DOHH2 (cell line): ENCODE data around the gene ROS1.
"Not testable (repeated sequence)": the region's sequence is repeated elsewhere in the genome, so short reads cannot be mapped to it uniquely, and the experiment has no call there.

Experiments used
- H3F3A ChIP-seq: fragments of 200-600 bp; sonication (generic), shearing (Covaris generic); 2 replicates; pipeline ENCODE4 v1.6.0; 2016; ENCODE audit warnings: antibody characterized with exemption, mild to moderate bottlenecking; ENCODE audit not compliant: control insufficient read depth, insufficient read depth
- H3K27ac ChIP-seq: fragments of 200-600 bp; sonication (generic); 2 replicates; pipeline ENCODE4 v1.5.1; 2014; ENCODE audit warnings: low read depth, mild to moderate bottlenecking, low read length, moderate library complexity
- H3K27me3 ChIP-seq: fragments of 200-600 bp; sonication (generic); 2 replicates; pipeline ENCODE4 v1.6.1; 2014; ENCODE audit warnings: mild to moderate bottlenecking, low read length, mixed read lengths; ENCODE audit not compliant: control insufficient read depth
- H3K36me3 ChIP-seq: fragments of 200-600 bp; sonication (generic); 2 replicates; pipeline ENCODE4 v1.6.1; 2014; ENCODE audit warnings: mild to moderate bottlenecking, low read length, moderate library complexity, mixed read lengths; ENCODE audit not compliant: control insufficient read depth
- H3K4me1 ChIP-seq: fragments of 200-600 bp; sonication (generic); 2 replicates; pipeline ENCODE4 v1.6.1; 2014; ENCODE audit warnings: mild to moderate bottlenecking, low read length, mixed read lengths; ENCODE audit not compliant: control insufficient read depth
- H3K4me2 ChIP-seq: fragments of 200-600 bp; sonication (generic); 2 replicates; pipeline ENCODE4 v1.6.0; 2014; ENCODE audit warnings: mild to moderate bottlenecking, low read length, moderate library complexity
- H3K4me3 ChIP-seq: fragments of 200-600 bp; sonication (generic); 2 replicates; pipeline ENCODE4 v1.5.1; 2014; ENCODE audit warnings: mild to moderate bottlenecking, low read length, mixed read lengths
- H3K79me2 ChIP-seq: fragments of 200-600 bp; sonication (generic); 2 replicates; pipeline ENCODE4 v1.6.1; 2014; ENCODE audit warnings: mild to moderate bottlenecking, low read length, mixed read lengths; ENCODE audit not compliant: control insufficient read depth
- H3K9me2 ChIP-seq: fragments of 200-600 bp; sonication (generic); replicated peaks from 2 replicates; pipeline ENCODE4 v1.6.1; 2014; ENCODE audit warnings: mild to moderate bottlenecking, low read length, mixed read lengths; ENCODE audit not compliant: control insufficient read depth
- H3K9me3 ChIP-seq: fragments of 200-600 bp; sonication (generic); 2 replicates; pipeline ENCODE4 v1.6.1; 2014; ENCODE audit warnings: antibody characterized with exemption, low read length, mixed read lengths; ENCODE audit not compliant: control insufficient read depth, insufficient read depth
- H4K20me1 ChIP-seq: fragments of 200-600 bp; sonication (generic); 2 replicates; pipeline ENCODE4 v1.6.0; 2014; ENCODE audit warnings: low read depth, mild to moderate bottlenecking, antibody characterized with exemption, low read length, moderate library complexity; ENCODE audit not compliant: control insufficient read depth, insufficient read depth
- EZH2phosphoT487 ChIP-seq: fragments of 200-600 bp; sonication (generic); IDR thresholded peaks from 2 replicates; pipeline ENCODE4 v1.6.1; 2017; ENCODE audit warnings: borderline replicate concordance, mild to moderate bottlenecking, antibody characterized with exemption, low read length, moderate library complexity, mixed read lengths
- TF ChIP-seq, protein P1 (sequence below): fragments of 200-600 bp; sonication (generic); IDR thresholded peaks from one replicate; pipeline ENCODE4 v1.5.1; 2014; ENCODE audit warnings: antibody characterized with exemption, mild to moderate bottlenecking, low read depth, low read length; ENCODE audit not compliant: poor library complexity, severe bottlenecking

The ROS1 gene

GRCh38 chr6:117263353-117263927 lies 162.3 kb downstream of the ROS1 start:
- peaks cover 16% of the 10 kb centered on the region for H3K27me3 ChIP-seq
- no peak overlapping the region for H3K27ac ChIP-seq
- H3K4me1 ChIP-seq: no peaks in the 10 kb centered on the region
- H3K79me2 ChIP-seq: no peaks in the 10 kb centered on the region
- no peak for TF ChIP-seq EZH2phosphoT487
- TF ChIP-seq, protein P1, sequence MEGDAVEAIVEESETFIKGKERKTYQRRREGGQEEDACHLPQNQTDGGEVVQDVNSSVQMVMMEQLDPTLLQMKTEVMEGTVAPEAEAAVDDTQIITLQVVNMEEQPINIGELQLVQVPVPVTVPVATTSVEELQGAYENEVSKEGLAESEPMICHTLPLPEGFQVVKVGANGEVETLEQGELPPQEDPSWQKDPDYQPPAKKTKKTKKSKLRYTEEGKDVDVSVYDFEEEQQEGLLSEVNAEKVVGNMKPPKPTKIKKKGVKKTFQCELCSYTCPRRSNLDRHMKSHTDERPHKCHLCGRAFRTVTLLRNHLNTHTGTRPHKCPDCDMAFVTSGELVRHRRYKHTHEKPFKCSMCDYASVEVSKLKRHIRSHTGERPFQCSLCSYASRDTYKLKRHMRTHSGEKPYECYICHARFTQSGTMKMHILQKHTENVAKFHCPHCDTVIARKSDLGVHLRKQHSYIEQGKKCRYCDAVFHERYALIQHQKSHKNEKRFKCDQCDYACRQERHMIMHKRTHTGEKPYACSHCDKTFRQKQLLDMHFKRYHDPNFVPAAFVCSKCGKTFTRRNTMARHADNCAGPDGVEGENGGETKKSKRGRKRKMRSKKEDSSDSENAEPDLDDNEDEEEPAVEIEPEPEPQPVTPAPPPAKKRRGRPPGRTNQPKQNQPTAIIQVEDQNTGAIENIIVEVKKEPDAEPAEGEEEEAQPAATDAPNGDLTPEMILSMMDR: no peak
- H3K9me2 ChIP-seq: no peaks in the 10 kb centered on the region
- H3F3A ChIP-seq: no peaks in the 10 kb centered on the region
- H3K4me3 ChIP-seq: no peak overlapping the region
- H3K4me2 ChIP-seq: no peak overlapping the region
- H4K20me1 ChIP-seq: no peaks in the 10 kb centered on the region
- no peaks in the 10 kb centered on the region for H3K9me3 ChIP-seq
- no peaks in the 10 kb centered on the region for H3K36me3 ChIP-seq

DNA sequence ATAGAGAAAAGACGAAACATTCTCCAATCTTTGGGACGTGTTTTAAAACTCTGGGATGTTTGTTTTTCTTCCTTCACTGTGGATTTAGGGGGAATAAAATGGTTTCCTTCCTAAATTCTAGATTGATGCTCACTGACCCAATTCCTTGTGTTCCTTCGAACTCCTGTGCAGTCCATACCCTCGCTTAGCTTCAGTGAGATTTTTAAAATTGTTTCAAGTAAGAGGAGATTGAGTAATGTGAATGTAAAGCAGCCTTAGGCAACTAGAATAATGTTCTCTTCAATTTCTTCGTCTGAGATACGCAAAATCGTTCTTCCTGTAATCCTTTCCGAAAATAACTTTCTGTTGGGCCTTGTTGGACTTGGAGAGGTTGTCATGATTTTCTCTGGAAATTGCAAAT lies 162.9 kb downstream of the ROS1 start:
- peaks cover 15% of the 10 kb centered on the region for H3K27me3 ChIP-seq
- no peak for TF ChIP-seq EZH2phosphoT487
- TF ChIP-seq, protein P1: no peak
- no peak overlapping the region for H3K4me3 ChIP-seq

DNA sequence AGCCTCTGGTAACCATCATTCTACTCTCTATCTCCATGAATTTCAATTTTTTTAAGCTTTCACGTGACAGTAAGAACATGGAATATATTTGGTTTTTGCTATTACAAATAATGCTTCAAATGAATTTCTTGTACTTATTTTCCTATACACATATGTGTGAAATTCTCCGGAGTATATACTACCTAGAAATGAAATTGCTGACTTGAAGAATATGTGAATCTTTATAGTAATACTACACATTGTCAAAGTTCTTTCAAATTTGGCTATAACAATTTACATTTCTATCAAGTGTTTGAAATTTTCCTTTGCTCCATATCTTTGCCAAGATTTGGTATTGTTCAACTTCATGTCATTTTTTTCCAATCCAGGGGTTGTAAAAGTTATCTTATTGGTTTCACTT lies 172.0 kb downstream of the ROS1 start:
- H3F3A ChIP-seq: no peaks in the 10 kb centered on the region
- no peak overlapping the region for H3K4me3 ChIP-seq
- H3K4me2 ChIP-seq: no peak overlapping the region
- no peaks in the 10 kb centered on the region for H3K9me3 ChIP-seq
- H3K4me1 ChIP-seq: no peaks in the 10 kb centered on the region
- no peak for TF ChIP-seq EZH2phosphoT487
- TF ChIP-seq, protein P1: no peak
- H3K9me2 ChIP-seq: no peaks in the 10 kb centered on the region
- no peaks in the 10 kb centered on the region for H3K79me2 ChIP-seq
- no peaks in the 10 kb centered on the region for H4K20me1 ChIP-seq
- H3K36me3 ChIP-seq: no peaks in the 10 kb centered on the region
- H3K27ac ChIP-seq: no peak overlapping the region
- no peaks in the 10 kb centered on the region for H3K27me3 ChIP-seq

More for the DNA sequence above, 162.9 kb downstream of the ROS1 start:
- Histone ChIP-seq H4K20me1 (no peaks in the 10 kb centered on the region), H3K9me3 (no peaks in the 10 kb centered on the region), H3K27ac (no peak overlapping the region), H3K4me2 (no peak overlapping the region), H3F3A (no peaks in the 10 kb centered on the region), H3K79me2 (no peaks in the 10 kb centered on the region), H3K36me3 (no peaks in the 10 kb centered on the region), H3K9me2 (no peaks in the 10 kb centered on the region), H3K4me1 (no peaks in the 10 kb centered on the region)

- not testable (repeated sequence) for H3K27ac ChIP-seq, H3K9me3 ChIP-seq, H3K36me3 ChIP-seq, H3K4me2 ChIP-seq, H3K4me1 ChIP-seq, H3K4me3 ChIP-seq, H3K9me2 ChIP-seq, H3F3A ChIP-seq, H3K79me2 ChIP-seq, H4K20me1 ChIP-seq, H3K27me3 ChIP-seq
Observed at GRCh38 chr6:117244979-117245378, 180.8 kb downstream of the ROS1 start.

- not testable (repeated sequence) for H3K4me2 ChIP-seq, H3K27me3 ChIP-seq, H3K4me1 ChIP-seq, H3K27ac ChIP-seq, H3K4me3 ChIP-seq, H3K9me3 ChIP-seq, H3K9me2 ChIP-seq, H3K36me3 ChIP-seq, H4K20me1 ChIP-seq, H3K79me2 ChIP-seq, H3F3A ChIP-seq
Observed at GRCh38 chr6:117244571-117244970, 181.2 kb downstream of the ROS1 start.
